Measurements from ENCODE around the gene ZNF831. TPM values are rescaled to one million over a fixed set of nuclear protein-coding genes. Genes with fewer than 3 reads are reported as not detected.

Gene ZNF831
- total and polyA plus RNA-seq, 9 donors: 0.05 to 0.36 (median 0.15) TPM; not detected in 1

DNA sequence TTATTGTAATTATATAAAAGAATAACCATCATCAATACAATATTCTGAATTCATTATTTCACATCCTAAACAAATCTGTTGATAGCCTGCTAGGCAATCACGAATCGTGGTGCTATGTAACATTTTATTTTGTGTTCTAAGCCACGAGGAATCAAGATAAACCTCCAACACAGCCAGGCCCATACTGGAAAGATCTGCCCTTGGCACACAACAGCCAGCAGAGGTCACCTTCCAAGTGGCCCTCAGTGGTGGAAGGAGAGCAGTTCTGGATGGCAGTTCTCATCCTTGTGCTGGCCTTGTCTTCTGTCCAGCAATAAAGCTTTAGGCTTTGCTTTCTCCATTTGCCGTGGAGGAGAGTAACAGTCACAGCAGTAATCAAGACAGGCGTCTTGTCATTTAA is 13.2 kb downstream of the ZNF831 start:
- Histone ChIP-seq H3K27ac (no peak overlapping the region), H3K9me3 (no peaks in the 10 kb centered on the region), H3K27me3 (no peaks in the 10 kb centered on the region), H3K36me3 (no peaks in the 10 kb centered on the region), H3K4me1 (ENCODE audit: insufficient read depth) (no peaks in the 10 kb centered on the region), H3K4me3 (no peak overlapping the region)
- WGBS, 3 donors: 76 to 88% (median 82%) methylated on average over 5 of the region's 5 CpGs
- intact Hi-C loops (cut with DNase I): no loop called here
- TF ChIP-seq, protein P1, sequence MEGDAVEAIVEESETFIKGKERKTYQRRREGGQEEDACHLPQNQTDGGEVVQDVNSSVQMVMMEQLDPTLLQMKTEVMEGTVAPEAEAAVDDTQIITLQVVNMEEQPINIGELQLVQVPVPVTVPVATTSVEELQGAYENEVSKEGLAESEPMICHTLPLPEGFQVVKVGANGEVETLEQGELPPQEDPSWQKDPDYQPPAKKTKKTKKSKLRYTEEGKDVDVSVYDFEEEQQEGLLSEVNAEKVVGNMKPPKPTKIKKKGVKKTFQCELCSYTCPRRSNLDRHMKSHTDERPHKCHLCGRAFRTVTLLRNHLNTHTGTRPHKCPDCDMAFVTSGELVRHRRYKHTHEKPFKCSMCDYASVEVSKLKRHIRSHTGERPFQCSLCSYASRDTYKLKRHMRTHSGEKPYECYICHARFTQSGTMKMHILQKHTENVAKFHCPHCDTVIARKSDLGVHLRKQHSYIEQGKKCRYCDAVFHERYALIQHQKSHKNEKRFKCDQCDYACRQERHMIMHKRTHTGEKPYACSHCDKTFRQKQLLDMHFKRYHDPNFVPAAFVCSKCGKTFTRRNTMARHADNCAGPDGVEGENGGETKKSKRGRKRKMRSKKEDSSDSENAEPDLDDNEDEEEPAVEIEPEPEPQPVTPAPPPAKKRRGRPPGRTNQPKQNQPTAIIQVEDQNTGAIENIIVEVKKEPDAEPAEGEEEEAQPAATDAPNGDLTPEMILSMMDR (IDR thresholded peaks at IDR 0.05): no peak
- TF ChIP-seq POLR2A (IDR thresholded peaks at IDR 0.05) (no peak), EP300 (IDR thresholded peaks at IDR 0.05) (no peak)
- no peak for DNase-seq

DNA sequence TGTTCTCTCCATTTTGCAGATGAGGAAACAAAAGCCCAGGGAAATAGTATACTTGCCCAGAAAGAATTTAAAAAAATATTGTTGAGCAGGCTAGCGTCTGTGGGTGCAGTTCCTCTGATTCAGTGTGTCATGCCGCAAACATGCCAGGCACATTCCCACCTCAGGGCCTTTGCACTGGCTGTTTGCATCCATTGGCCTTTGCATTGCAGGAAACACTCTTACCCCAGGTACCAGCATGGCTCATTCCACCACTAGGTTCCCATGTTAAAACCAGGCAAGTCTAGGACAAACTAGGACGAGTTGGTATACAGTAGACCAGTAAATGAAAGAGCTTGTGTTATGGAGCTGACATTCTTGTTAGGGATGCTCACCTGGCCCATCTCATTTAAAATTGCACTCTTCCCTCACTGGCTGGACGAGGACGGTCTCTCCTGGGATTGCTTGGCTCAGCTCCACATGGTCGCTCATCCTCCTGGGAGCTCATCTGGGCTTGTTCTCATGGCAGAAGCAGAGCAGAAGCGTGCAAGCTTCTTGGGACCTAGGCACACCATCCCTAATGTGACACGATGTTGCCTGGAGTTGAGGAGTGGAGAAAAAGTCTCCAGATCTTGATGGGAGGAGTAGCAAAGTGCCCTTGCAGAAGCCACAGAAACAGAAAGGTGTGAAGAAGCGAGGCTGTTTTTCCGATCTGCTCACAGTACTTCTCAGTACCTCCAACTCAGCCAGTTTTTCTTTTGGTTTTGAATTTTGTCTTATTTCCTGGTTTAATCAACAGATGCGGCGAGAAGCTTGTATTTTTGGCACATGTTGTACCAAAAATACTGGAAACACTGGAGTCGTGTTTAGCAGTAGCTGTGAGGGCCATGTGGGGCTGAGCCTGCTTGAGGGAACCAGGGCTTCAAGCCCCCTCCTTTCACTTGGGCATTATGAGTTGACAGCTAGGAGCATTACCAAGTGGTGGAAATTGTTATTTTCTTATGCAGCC is 13.9 kb downstream of the ZNF831 start:
- WGBS, 3 donors: 79 to 82% (median 81%) methylated on average over 13 of the region's 13 CpGs
- no peaks in the 10 kb centered on the region for H3K4me1 ChIP-seq (ENCODE audit: insufficient read depth)
- no peak overlapping the region for H3K4me3 ChIP-seq
- TF ChIP-seq, protein P1 (IDR thresholded peaks at IDR 0.05): no peak
- no peak for TF ChIP-seq POLR2A (IDR thresholded peaks at IDR 0.05)
- no peak for TF ChIP-seq EP300 (IDR thresholded peaks at IDR 0.05)
- no peak overlapping the region for H3K27ac ChIP-seq
- H3K36me3 ChIP-seq: no peaks in the 10 kb centered on the region
- no peak for DNase-seq
- no peaks in the 10 kb centered on the region for H3K27me3 ChIP-seq
- no peaks in the 10 kb centered on the region for H3K9me3 ChIP-seq
- intact Hi-C loops (cut with DNase I): no loop called here

DNA sequence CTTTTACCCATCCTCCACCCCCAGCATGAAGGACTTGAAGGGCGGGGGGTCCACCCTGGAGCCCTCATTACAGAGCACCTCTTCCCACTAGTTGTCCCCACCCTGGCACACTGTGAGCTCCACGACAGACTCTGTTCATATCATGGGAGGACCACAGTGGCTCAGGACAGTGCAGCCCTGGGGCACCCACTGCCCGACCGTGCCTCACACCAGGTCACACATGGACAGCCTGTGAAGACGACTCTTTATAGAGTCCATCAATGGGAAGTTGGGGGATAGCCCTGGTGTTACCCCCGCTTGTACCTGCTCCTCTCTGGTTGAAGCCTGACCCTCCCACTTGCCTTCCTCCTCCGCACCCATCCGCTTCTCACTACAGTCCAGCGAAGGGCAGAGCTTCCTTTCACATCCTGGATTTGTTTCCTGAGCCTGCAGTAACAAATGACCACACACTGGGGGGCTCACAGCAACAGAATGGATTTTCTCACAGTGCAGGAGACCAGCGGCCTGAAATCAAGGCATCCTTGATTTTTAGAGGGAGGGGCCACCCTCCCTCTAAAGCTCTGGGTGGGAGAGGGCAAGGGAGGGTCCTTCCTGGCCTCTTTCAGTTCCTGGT is 15.5 kb downstream of the ZNF831 start:
- Histone ChIP-seq H3K27me3 (no peaks in the 10 kb centered on the region), H3K36me3 (no peaks in the 10 kb centered on the region), H3K27ac (no peak overlapping the region), H3K4me1 (ENCODE audit: insufficient read depth) (no peaks in the 10 kb centered on the region), H3K4me3 (no peak overlapping the region), H3K9me3 (no peaks in the 10 kb centered on the region)
- 47 to 51% (median 48%) methylated on average over 10 of the region's 10 CpGs for WGBS, 3 donors
- intact Hi-C loops (cut with DNase I): no loop called here
- no peak for DNase-seq
- TF ChIP-seq POLR2A (IDR thresholded peaks at IDR 0.05) (no peak), EP300 (IDR thresholded peaks at IDR 0.05) (no peak)
- TF ChIP-seq, protein P1 (IDR thresholded peaks at IDR 0.05): no peak

DNA sequence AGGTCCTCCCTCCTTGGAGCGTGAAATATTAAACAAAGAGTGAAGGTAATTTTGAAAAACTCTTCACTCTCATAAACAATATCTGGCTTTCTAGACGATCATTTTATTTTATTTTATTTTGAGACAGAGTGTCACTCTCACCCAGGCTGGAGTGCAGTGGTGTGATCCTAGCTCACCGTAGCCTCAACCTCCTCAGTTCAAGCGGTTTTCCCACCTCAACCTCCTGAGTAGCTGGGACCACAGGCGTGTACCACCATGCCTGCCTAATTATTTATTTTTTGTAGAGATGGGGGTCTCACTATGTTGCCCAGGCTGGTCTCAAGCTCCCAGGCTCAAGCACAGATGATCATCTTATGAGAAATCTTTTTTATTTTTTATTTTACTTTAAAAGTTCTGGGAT is 16.4 kb downstream of the ZNF831 start:
- 83 to 88% (median 84%) methylated on average over 5 of the region's 5 CpGs for WGBS, 3 donors
- intact Hi-C loops (cut with DNase I): no loop called here

More for the DNA sequence above, 16.4 kb downstream of the ZNF831 start:
- TF ChIP-seq POLR2A (IDR thresholded peaks at IDR 0.05) (no peak), EP300 (IDR thresholded peaks at IDR 0.05) (no peak)
- TF ChIP-seq, protein P1 (IDR thresholded peaks at IDR 0.05): no peak
- Histone ChIP-seq H3K4me3 (no peak overlapping the region), H3K36me3 (no peaks in the 10 kb centered on the region), H3K27me3 (no peaks in the 10 kb centered on the region), H3K27ac (no peak overlapping the region), H3K4me1 (ENCODE audit: insufficient read depth) (no peaks in the 10 kb centered on the region), H3K9me3 (no peaks in the 10 kb centered on the region)
- no peak for DNase-seq

Data from ovary (tissue), 9 donors.